NB4 (cell line): ENCODE data around the gene NEU4.
"Not testable (repeated sequence)": the region's sequence is repeated elsewhere in the genome, so short reads cannot be mapped to it uniquely, and the experiment has no call there.

Experiments used
- DNase-seq: peaks from one replicate; pipeline ENCODE4 v3.0.0; 2010; ENCODE audit warnings: low read depth
- H3K4me3 ChIP-seq: one replicate; pipeline ENCODE4 v1.5.1; 2011; ENCODE audit warnings: mild to moderate bottlenecking, low read depth, low read length, moderate library complexity
- CTCF ChIP-seq: IDR thresholded peaks from one replicate; pipeline ENCODE4 v1.5.1; 2012; ENCODE audit warnings: low read depth, low read length
- MAX ChIP-seq: IDR thresholded peaks from 2 replicates; pipeline ENCODE4 v1.6.1; 2011; ENCODE audit warnings: low read depth, low read length
- MYC ChIP-seq: IDR thresholded peaks from 2 replicates; pipeline ENCODE4 v1.6.1; 2011; ENCODE audit warnings: low read depth, low read length
- POLR2A ChIP-seq: IDR thresholded peaks from 2 replicates; pipeline ENCODE4 v1.6.1; 2011; ENCODE audit warnings: mild to moderate bottlenecking; ENCODE audit not compliant: insufficient read length; ENCODE audit errors: extremely low read depth

The NEU4 gene

GRCh38 chr2:241821460-241822263 is 12.7 kb downstream of the NEU4 start:
- no peak overlapping the region for H3K4me3 ChIP-seq
- DNase-seq: no peak
- TF ChIP-seq POLR2A: no peak
- TF ChIP-seq CTCF: no peak
- no peak for TF ChIP-seq MYC
- TF ChIP-seq MAX: no peak

DNA sequence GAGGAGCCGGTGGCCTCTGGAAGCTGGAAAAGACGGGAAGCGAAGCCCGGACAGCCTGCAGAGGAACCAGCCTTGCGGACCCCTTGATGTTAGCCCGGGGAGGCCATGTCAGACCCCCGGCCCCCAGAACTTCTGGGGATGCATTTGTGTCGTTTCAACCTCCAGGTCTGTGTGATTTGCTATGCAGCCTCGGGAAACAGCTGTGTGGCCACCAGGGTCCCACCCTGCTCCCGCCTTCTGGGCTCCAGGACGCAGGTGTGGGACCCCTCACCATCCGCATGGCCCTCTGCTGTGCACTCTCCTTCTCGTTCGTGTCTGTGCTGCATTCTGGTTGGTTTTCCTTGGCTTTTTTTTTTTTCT is 13.3 kb downstream of the NEU4 start:
- TF ChIP-seq MYC: no peak
- TF ChIP-seq POLR2A: no peak
- no peak for TF ChIP-seq CTCF
- no peak for TF ChIP-seq MAX
- no peak overlapping the region for H3K4me3 ChIP-seq
- no peak for DNase-seq

DNA sequence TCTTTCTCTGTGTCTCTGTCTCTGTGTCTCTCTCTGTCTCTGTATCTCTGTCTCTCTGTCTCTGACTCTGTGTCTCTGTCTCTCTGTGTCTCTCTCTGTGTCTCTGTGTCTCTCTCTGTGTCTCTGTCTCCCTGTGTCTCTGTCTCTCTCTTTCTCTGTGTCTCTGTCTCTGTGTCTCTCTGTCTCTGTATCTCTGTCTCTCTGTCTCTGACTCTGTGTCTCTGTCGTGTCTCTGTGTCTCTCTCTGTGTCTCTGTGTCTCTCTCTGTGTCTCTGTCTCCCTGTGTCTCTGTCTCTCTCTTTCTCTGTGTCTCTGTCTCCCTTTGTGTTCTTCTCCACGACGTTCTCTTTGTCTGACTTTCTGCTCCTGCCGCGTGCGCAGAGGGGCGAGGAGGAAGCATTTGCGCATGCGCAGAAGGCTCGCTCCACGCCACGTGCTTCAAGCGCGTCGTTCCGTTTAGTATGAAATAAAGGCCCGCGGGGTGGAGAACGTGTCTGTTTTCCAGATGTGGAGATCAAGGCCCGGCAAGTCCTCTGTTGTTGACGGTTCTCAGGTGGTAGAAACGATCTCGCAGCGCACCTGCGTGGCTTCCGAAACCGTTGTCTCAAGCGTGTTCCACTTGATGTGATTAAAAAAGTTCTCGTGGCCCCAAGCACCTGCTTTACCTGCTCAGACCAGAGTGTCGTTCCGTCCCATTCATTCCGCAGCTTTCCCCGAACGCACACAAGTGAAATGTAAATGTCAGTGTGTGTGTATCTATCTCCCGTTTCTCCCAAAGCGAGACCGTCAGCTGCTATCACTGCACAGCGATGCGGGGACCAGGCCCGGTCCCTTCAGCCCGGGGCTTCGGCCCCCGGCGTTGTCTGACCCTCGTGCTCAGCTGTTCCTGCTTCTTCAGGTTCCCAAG is 14.8 kb downstream of the NEU4 start:
- peak; percentile 14 for DNase-seq
- H3K4me3 ChIP-seq: not testable (repeated sequence)

DNA sequence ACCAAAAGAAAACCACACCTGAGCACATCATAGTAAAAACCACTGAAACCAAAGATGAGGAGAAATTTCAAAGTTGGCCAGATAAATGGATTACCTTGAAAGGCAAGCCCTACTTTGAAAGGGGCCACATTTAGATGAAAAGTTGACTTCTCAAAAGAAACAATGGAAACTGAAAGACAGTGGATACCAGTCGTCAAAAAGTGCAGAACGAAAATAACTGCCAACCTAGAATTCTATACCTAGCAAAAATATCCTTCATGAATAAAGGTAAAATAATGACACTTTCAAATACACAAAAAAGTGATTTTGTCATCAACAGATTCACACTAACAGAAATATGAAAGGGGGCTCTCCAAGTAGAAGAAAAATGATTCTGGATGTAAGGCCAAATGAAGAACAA is 18.4 kb downstream of the NEU4 start:
- no peak overlapping the region for H3K4me3 ChIP-seq
- TF ChIP-seq POLR2A (no peak), MYC (no peak), CTCF (no peak), MAX (no peak)
- no peak for DNase-seq

GRCh38 chr2:241833101-241833663 is 24.2 kb downstream of the NEU4 start:
- no peak for TF ChIP-seq POLR2A
- no peak overlapping the region for H3K4me3 ChIP-seq
- peak; percentile 48 for DNase-seq

DNA sequence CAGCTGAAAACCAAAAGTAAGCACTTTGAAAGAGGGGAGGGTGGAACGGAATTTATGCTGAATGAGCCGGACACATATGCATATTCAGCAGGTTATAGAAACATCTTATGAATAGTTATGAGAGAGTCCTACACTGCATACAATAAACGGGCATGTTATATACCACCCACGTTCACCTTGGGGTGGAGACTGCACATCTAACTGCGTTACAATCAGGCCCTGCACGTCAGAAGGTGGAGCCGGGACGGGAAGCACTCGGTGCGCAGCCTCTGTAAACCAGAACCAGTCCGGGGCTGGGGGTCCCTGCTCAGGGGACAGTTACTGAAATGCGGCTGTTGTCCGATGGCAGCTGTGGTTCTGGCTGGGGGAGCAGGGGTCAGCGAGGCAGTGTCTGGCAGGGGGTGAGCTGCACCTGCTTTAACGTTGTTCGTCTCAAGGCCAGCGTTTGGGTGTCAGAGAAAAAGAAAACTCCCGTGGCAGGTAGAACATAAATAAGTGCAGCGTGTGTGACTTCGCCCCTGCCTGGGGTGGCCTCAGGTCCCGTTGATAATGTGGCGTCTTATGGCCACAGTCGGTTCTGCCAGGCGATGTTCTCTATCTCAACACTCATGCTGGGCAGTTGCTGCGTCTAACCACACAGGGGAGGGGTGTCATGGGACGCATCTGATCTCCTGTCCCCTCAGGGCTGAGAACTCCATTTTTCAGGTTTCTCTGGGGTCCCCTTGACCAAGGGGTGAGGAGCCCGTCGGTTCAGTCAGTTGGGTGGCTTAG is 24.9 kb downstream of the NEU4 start:
- H3K4me3 ChIP-seq, DNase-seq: not testable (repeated sequence)

GRCh38 chr2:241834527-241835210 is 25.7 kb downstream of the NEU4 start:
- TF ChIP-seq POLR2A (no peak), MYC (no peak), MAX (no peak)

More at GRCh38 chr2:241834527-241835210, 25.7 kb downstream of the NEU4 start:
- DNase-seq: no peak
- H3K4me3 ChIP-seq: no peak overlapping the region
